K562 (cell line): Measurements from ENCODE around the gene ZNF804A. TPM values are rescaled to one million over a fixed set of nuclear protein-coding genes. Genes with fewer than 3 reads are reported as not detected.
"Not testable (repeated sequence)": the region's sequence is repeated elsewhere in the genome, so short reads cannot be mapped to it uniquely, and the experiment has no call there.

Experiments
- ATAC-seq: fragments of 200-7000 bp; cut with Tn5 transposase; 3 replicates; pipeline ENCODE4 v1.9.1; 2020; ENCODE audit warnings: moderate library complexity
- BruUV-seq: library from RNA; stranded (reverse); fragments of 400-500 nt; replicated peaks from 2 replicates; lab custom pipeline; 2021; lab: Mats Ljungman, UMichigan
- CTCF ChIA-PET: fragments of 300-600 bp; formaldehyde crosslinking; extraction: SDS; loops from one replicate; lab custom pipeline; 2021; ENCODE audit warnings: low intra/inter-chr PET ratio; lab: Yijun Ruan, JAX
- POLR2A ChIA-PET: fragments of 300-600, 350-650 bp; sonication (Branson Sonifier 250); formaldehyde crosslinking; extraction: SDS; loops from one replicate; lab custom pipeline; 2021; ENCODE audit warnings: antibody characterized with exemption, inconsistent platforms; lab: Yijun Ruan, JAX
- DNase-seq, 4 experiments: peaks; one replicate each; pipeline versions ENCODE4 v3.0.0 to v3.0.0-alpha.2; 2011 to 2018; ENCODE audit warnings: low spot score in 3 of 4, mixed read lengths in 3 of 4; ENCODE audit errors: extremely low read depth in 1 of 4
- FAIRE-seq: peaks from 2 replicates; lab custom pipeline; 2011; peaks lifted over from hg19 to GRCh38; lab: Jason Lieb, UNC
- H2AFZ ChIP-seq: 2 replicates; pipeline ENCODE4 v1.6.0; 2011; ENCODE audit warnings: low read depth, low read length, control low read depth, inconsistent platforms
- H3K27ac ChIP-seq: fragments of 200-600 bp; 3 replicates; pipeline ENCODE4 v1.8.0; 2011; ENCODE audit warnings: low read depth, mild to moderate bottlenecking, control low read depth, inconsistent platforms, low read length, moderate library complexity, mixed read lengths; ENCODE audit errors: extremely low read depth
- H3K27me3 ChIP-seq, 2 experiments: fragments of 300-600 bp in 1 of 2; 2 replicates in 1 of 2; 3 replicates in 1 of 2; pipeline versions ENCODE4 v1.6.0 to v1.8.0; 2011; ENCODE audit warnings: inconsistent platforms in 2 of 2, low read length in 2 of 2, mild to moderate bottlenecking in 1 of 2, mixed read lengths in 1 of 2, moderate library complexity in 1 of 2; ENCODE audit not compliant: control insufficient read depth in 2 of 2, insufficient read depth in 2 of 2
- H3K36me3 ChIP-seq: fragments of 300-600 bp; 3 replicates; pipeline ENCODE4 v1.8.0; 2011; ENCODE audit warnings: mild to moderate bottlenecking, low read length, inconsistent platforms; ENCODE audit not compliant: control insufficient read depth, insufficient read depth
- H3K4me1 ChIP-seq, 2 experiments: fragments of 200-600 bp in 1 of 2; replicated peaks in 1 of 2; 2 replicates in 1 of 2; 3 replicates in 1 of 2; pipeline versions ENCODE4 v1.5.1 to v1.8.0; 2011; ENCODE audit warnings: inconsistent platforms in 2 of 2, low read length in 2 of 2, mild to moderate bottlenecking in 1 of 2, mixed read lengths in 1 of 2, moderate library complexity in 1 of 2; ENCODE audit not compliant: control insufficient read depth in 2 of 2, insufficient read depth in 2 of 2
- H3K4me2 ChIP-seq: 2 replicates; pipeline ENCODE4 v1.6.1; 2011; ENCODE audit warnings: low read length, control low read depth, inconsistent platforms, mixed read lengths; ENCODE audit not compliant: insufficient read depth
- H3K4me3 ChIP-seq: fragments of 200-600 bp; sonication (generic), shearing (Covaris generic); 2 replicates; pipeline ENCODE4 v1.5.1; 2016; ENCODE audit warnings: control low read depth, inconsistent platforms
- H3K79me2 ChIP-seq: fragments of 200-600 bp; 3 replicates; pipeline ENCODE4 v1.8.0; 2011; ENCODE audit warnings: low read length, inconsistent platforms; ENCODE audit not compliant: control insufficient read depth, insufficient read depth
- H3K9ac ChIP-seq, 2 experiments: 2 replicates each; pipeline versions ENCODE4 v1.6.0 to v1.6.1; 2011; ENCODE audit warnings: low read depth in 2 of 2, low read length in 2 of 2, control low read depth in 1 of 2, inconsistent platforms in 1 of 2, mild to moderate bottlenecking in 1 of 2, mixed read lengths in 1 of 2; ENCODE audit not compliant: insufficient read depth in 1 of 2
- H3K9me1 ChIP-seq: one replicate; pipeline ENCODE4 v1.6.0; 2011; ENCODE audit warnings: inconsistent platforms, mild to moderate bottlenecking, low read length, moderate library complexity; ENCODE audit not compliant: control insufficient read depth, insufficient read depth
- H3K9me3 ChIP-seq: replicated peaks from 2 replicates; pipeline ENCODE4 v1.5.1; 2011; ENCODE audit warnings: low read depth, low read length, inconsistent platforms; ENCODE audit not compliant: control insufficient read depth, insufficient read depth
- H4K20me1 ChIP-seq: replicated peaks from 2 replicates; pipeline ENCODE4 v1.6.1; 2011; ENCODE audit warnings: low read length, inconsistent platforms, mixed read lengths; ENCODE audit not compliant: control insufficient read depth, insufficient read depth
- ADNP ChIP-seq: fragments of 200-800 bp; sonication (Bioruptor generic); IDR thresholded peaks from 2 replicates; pipeline ENCODE4 v1.6.1; 2016; ENCODE audit warnings: missing genetic modification characterization, missing compliant biosample characterization
- CTCF ChIP-seq, 3 experiments: IDR thresholded peaks in 2 of 3; conservative IDR thresholded peaks in 1 of 3; 2 replicates each; pipeline ENCODE4 v1.5.1; 2011 to 2012; ENCODE audit warnings: low read length in 3 of 3, mild to moderate bottlenecking in 3 of 3, control low read depth in 2 of 3, improper control_type of control experiment in 1 of 3, inconsistent platforms in 1 of 3, low read depth in 1 of 3, mixed read lengths in 1 of 3, moderate library complexity in 1 of 3; ENCODE audit not compliant: insufficient read depth in 2 of 3
- RAD51 ChIP-seq: fragments of 450-650 bp; IDR thresholded peaks from 2 replicates; pipeline ENCODE4 v1.7.1; 2016; ENCODE audit warnings: low read depth, mild to moderate bottlenecking, borderline replicate concordance
- TRIM28 ChIP-seq: fragments of 450-650 bp; IDR thresholded peaks from 2 replicates; pipeline ENCODE4 v1.6.1; 2017
- ZNF408 ChIP-seq: fragments of 250-450 bp; sonication (Bioruptor Pico); IDR thresholded peaks from 2 replicates; pipeline ENCODE4 v1.4.0; 2020; ENCODE audit warnings: low read depth, mild to moderate bottlenecking, moderate library complexity
- WGBS: fragments of 100-300 bp; shearing (Covaris generic); methylation state at CpG from one replicate; pipeline ENCODE4 v1.1.6; 2016; ENCODE audit warnings: low coverage, mixed read lengths; ENCODE audit not compliant: insufficient coverage; ENCODE audit errors: missing lambda C conversion rate; 5-methylcytosine and 5-hydroxymethylcytosine counted together
- in situ Hi-C: fragments of 300-500 bp; cut with MboI; formaldehyde crosslinking; loops from 4 replicates; pipeline ENCODE4 v1.15.0; 2018; ENCODE audit warnings: inconsistent platforms, mixed read lengths
- intact Hi-C: fragments of 100-400 bp; cut with micrococcal nuclease; formaldehyde crosslinking; loops from 2 replicates; pipeline ENCODE4 v1.14.2; 2022
- polyA plus RNA-seq, 8 experiments: library from polyadenylated mRNA; depleted of rRNA in 4 of 8; stranded (reverse) in 5 of 8; unstranded in 3 of 8; fragments of >200 nt; fragmentation: Nextera tagmentation in 2 of 8; fragmentation: Illumina TruSeq in 1 of 8; extraction: Ambion mirVana in 2 of 8; extraction: Trizol in 1 of 8; gene quantifications; 2 replicates each; pipeline versions ENCODE4 v1.2.1 to v1.2.3, GENCODE V29; 2011 to 2014; ENCODE audit warnings: inconsistent platforms in 1 of 8, missing spikeins in 1 of 8
- total RNA-seq, 7 experiments: library from RNA; depleted of rRNA in 6 of 7; stranded (reverse); fragments of >200 nt in 6 of 7; fragmentation: Illumina TruSeq in 2 of 7; extraction: Trizol in 2 of 7; gene quantifications; 2 replicates each; pipeline versions ENCODE4 v1.2.1 to v1.2.3, GENCODE V29; 2011 to 2021; ENCODE audit warnings: low replicate concordance in 1 of 7

ZNF804A gene
- total and polyA plus RNA-seq, 9 of the 15 experiments (the other 6 are each of a cell fraction or from before 2014, with no cell fraction given): 0.01 to 1.2 (median 0.73) TPM

GRCh38 chr2:184877909-184878308, 279.6 kb downstream of the ZNF804A start (continued):
- TF ChIP-seq CTCF (IDR thresholded peaks at IDR 0.05 in 2 of 3, conservative IDR thresholded peaks at IDR 0.05 in 1 of 3; ENCODE audit: insufficient read depth in 2 of 3, low read depth in 1 of 3, low read length in 3 of 3) (no peak), RAD51 (no peak)
- TF ChIP-seq, all 486 proteins: peak for 0

- ChIA-PET CTCF (no interaction called here), POLR2A (no interaction called here)
- H4K20me1 ChIP-seq: no peaks in the 10 kb centered on the region
- no peak overlapping the region for H3K9ac ChIP-seq
- H3K4me1 ChIP-seq: no peaks in the 10 kb centered on the region
- 0% methylated on average over 1 of the region's 1 CpG for WGBS
- no peaks in the 10 kb centered on the region for H3K27me3 ChIP-seq
- H2AFZ ChIP-seq: no peak overlapping the region
- FAIRE-seq (peak; percentile 42), ATAC-seq (no peak), DNase-seq (no peak)
- H3K9me1 ChIP-seq: no peaks in the 10 kb centered on the region
- no TSS peak for BruUV-seq
- in situ Hi-C loops: no loop called here
- 0 out of 2 replicates have a peak, but pooled peaks cover 2% of the 10 kb centered on the region for H3K9me3 ChIP-seq
- H3K36me3 ChIP-seq: no peaks in the 10 kb centered on the region
- no peak overlapping the region for H3K4me2 ChIP-seq
- H3K27ac ChIP-seq: no peak overlapping the region
- intact Hi-C loops: no loop called here
- H3K79me2 ChIP-seq: no peaks in the 10 kb centered on the region
- H3K4me3 ChIP-seq: no peak overlapping the region
- TF ChIP-seq ADNP (tag) (no peak), ZNF408 (CRISPR knock-in tag) (no peak), TRIM28 (no peak)
Observed at GRCh38 chr2:184879671-184880070, 281.3 kb downstream of the ZNF804A start.

- H3K4me2 ChIP-seq, H3K79me2 ChIP-seq, H3K9me1 ChIP-seq, H3K36me3 ChIP-seq, H3K4me1 ChIP-seq, intact Hi-C loops, H4K20me1 ChIP-seq, POLR2A ChIA-PET, H3K27ac ChIP-seq, H3K9ac ChIP-seq, in situ Hi-C loops, FAIRE-seq, H3K4me3 ChIP-seq, H3K27me3 ChIP-seq, CTCF ChIA-PET, H2AFZ ChIP-seq, ATAC-seq, BruUV-seq, DNase-seq, H3K9me3 ChIP-seq: not testable (repeated sequence)
- WGBS: 0% methylated on average over 2 of the region's 2 CpGs
Observed at GRCh38 chr2:184886585-184886984, 288.3 kb downstream of the ZNF804A start.
